ENCODE measurements around the gene ADCY1.

GRCh38 chr7:45598886-45599520, 24.8 kb downstream of the ADCY1 start:
- TF ChIP-seq, protein P1, sequence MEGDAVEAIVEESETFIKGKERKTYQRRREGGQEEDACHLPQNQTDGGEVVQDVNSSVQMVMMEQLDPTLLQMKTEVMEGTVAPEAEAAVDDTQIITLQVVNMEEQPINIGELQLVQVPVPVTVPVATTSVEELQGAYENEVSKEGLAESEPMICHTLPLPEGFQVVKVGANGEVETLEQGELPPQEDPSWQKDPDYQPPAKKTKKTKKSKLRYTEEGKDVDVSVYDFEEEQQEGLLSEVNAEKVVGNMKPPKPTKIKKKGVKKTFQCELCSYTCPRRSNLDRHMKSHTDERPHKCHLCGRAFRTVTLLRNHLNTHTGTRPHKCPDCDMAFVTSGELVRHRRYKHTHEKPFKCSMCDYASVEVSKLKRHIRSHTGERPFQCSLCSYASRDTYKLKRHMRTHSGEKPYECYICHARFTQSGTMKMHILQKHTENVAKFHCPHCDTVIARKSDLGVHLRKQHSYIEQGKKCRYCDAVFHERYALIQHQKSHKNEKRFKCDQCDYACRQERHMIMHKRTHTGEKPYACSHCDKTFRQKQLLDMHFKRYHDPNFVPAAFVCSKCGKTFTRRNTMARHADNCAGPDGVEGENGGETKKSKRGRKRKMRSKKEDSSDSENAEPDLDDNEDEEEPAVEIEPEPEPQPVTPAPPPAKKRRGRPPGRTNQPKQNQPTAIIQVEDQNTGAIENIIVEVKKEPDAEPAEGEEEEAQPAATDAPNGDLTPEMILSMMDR (conservative IDR thresholded peaks at IDR 0.05) = no peak
- TF ChIP-seq EZH2 (IDR thresholded peaks at IDR 0.05; ENCODE audit: low read depth) = no peak
